GM21619 (cell line): ENCODE data around the gene ALOX15B.
A peak's percentile ranks its signal among the peaks of the same experiment; 100 is the strongest.

Experiments used
- ATAC-seq: cut with Tn5 transposase; IDR thresholded peaks from one replicate; pipeline ENCODE4 v1.9.1; 2021; ENCODE audit not compliant: unreplicated experiment

ALOX15B gene

DNA sequence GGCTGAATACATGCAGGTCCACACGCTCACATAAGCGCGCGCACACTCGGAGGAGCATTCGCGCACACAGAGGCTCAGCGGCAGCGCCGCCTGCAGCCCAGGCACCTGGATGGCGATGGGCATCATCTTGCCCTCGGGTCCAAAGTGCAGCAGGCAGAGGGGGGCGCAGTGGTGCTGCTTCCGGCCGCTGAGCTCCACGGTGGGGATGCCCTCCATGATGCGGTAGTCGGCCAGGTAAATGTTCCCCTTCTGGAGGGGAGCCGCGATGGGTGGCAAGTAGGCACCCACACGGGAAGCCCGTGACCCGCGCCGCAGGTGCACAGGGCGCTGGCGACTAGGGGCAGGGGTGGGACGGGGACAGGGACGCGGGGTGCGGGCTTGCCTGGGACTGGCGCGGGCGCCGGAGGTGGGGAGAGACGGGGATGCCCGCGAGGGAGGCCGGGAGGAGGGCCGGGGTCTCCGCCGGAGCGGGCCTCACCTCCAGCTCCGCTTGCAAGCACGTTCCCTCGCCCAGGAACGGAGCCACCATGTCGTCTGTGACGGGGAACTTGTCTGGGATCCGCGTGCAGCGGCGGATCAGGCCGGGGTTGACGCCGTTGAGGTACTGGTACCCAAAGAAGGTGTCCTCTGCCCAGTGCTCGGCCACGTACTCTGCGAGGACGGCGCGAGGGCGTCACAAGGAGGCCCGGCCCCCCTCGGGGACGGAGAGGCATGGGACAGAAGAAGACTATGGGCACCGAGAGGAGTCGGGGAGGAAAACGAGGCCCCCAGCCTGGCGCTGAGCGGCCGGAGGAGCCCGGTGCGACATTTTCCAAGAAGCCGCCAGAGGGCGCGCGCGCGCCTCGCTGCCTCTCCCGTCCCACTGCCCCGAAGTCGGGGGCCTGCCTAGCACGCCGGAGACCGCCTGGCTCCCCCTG lies 40.7 kb downstream of the ALOX15B start:
- peak; percentile 59 for ATAC-seq

DNA sequence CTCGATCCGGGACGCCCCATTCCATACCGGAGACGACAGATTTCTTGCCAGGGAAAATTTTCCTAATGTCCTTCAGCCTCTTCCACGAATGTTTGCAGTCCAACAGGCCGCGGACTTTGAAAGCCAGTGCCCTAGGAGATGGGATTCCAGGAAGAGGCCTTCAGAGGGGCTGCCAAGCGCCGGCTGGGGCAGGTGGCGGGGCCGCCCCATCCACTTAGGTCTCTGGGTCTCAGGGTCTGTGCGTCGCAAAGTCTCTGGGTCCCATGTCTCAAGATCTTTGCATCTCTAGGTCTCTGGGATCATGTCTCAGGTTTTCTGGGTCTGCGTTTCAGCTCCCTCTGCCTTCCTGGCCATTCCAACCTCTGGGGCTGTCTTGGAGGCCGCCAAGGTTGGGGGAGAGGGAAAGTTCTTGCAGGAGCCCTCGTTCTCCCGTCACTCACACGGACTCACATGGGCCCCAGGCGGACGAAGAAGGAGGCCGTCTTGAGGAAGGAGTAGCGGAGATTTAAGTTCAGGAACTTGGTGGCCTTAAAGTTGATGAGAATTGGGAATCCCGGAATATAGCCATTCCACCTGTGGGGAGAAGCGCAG lies 41.4 kb downstream of the ALOX15B start:
- ATAC-seq, result no peak

DNA sequence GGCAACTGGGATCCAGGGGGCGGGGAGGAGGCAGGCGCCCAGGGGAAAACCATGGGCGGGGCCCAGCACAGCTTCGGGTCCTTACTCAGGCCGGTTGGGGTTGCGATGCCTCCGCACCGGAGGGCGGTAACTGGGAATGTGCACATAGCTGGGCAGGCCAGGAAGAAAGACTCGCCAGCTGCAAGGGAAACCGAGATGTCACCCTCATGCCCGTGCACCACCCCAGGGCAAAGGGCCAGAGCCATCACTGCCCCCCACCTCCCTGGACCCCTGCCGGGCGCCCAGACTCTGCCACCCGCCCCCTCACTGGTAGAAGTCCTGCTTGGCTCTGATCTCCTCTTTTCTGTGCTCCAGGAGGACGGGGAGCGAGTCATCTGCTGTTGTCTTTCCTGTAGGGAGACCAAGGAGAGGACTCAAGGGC lies 42.0 kb downstream of the ALOX15B start:
- ATAC-seq, result no peak

DNA sequence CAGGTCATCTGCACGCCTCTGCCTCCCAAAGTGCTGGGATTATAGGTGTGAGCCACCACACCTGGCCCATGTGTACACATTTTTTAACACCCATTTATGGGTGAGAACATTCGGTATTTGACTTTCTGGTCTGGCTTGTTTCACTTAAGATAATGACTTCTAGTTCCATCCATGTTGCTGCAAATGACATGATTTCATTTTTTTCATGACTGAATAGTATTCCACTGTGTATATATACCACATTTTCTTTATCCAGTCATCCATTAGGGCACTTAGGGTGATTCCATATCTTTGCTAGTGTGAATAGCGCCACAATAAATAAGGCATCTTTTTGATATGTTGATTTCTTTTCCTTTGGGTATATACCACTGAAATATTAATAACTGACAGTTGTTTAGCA lies 43.0 kb downstream of the ALOX15B start:
- no peak for ATAC-seq

DNA sequence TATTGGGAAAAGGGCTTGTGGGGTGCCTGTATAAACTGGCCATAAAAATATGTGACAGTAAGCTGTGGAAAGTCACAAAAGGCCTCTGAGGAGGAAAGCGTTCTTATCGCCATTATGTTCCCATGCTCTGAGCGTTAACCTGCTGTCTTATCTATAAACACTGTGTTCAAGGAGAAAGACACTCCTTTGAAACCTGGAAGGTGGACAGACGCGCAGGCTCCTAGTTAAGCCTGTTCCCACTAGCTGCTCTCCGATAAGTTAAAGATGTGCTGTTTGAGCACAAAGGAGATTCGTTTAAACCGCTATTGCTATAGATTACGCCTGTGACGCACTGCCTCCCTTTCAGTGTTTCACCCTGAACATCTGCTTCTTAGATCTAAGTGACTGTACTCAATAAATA lies 43.4 kb downstream of the ALOX15B start:
- ATAC-seq, result no peak

DNA sequence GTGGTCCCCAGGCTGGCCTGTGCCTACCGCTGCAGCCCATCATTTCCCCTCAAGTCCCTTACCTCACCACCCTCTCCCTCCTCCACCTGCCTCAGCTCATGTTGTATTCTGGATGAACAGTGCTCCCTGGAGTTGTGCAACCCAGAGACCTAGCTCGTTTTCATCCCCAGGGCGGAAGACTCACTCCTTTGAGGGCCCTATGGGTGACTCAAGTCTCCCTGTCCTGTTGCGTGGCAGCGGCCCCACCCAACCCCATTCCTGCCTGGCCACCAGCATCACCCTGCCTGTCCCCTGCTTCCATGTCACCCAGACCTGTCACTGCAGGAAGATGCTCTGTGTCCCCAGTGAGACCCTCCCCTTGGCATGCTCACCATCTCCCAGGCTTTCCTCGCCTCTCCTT lies 45.4 kb downstream of the ALOX15B start:
- no peak for ATAC-seq

DNA sequence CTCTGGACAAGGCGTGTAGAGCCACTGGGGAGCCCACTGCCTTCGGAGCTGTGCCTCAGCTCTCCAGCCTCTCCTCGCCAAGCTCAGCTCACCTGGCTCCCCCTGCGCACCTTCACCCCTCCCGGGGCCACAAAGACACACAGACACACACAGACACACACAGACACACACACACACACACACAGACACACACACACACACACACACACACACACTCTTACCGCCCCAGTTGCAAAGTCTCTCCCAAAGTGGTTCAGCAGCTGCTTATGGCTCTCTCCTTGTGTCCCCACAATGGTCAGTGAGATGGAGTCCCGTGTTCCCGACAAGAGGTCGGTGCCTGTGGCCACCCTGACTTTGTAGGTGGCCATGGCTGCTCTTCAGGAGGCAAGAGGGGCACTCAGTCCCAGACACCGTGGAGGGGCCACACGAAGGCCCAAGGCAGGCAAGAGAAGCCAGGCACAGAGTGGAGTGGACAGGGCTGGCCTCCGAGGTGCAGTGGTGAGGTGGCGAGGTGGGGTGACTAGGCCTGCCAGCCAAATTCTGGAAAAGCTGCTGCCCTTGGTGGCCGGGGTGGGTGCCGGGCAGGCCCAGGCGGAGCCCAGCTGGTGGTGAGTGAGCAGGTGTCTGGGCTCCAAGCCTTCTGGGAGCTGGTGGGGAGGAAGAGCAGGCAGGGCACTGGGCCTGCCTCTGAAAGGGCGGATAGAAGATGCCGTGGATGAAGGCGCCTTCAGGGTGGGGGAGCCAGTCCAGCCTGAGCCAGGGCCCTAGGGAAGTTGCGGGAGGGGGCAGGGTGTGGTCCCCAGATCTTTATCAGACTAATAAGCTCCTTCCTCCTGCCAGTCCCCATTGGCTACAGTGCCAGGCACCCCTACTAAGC lies 48.5 kb downstream of the ALOX15B start, which contains the start of gene ALOX12B:
ALOX12B (minus strand) TSS at position 642 of the 877 bp plus-strand sequence; CDS start at position 368, 274 bp downstream.
- ATAC-seq, result no peak

DNA sequence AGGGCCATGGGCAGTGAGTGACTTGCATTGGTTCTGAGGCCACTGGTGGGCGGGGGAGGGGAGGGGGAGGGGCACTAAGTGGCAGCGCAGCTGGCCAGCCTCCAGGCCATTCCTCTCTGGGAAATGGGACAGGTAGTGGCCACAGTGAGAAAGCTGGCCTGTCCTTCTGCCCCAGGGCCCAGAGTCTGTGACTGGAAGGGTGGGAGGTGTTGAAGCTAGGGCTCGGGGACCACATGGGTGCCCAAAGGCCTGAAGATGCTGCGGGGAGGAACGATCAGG lies 49.0 kb downstream of the ALOX15B start:
- ATAC-seq, result no peak

DNA sequence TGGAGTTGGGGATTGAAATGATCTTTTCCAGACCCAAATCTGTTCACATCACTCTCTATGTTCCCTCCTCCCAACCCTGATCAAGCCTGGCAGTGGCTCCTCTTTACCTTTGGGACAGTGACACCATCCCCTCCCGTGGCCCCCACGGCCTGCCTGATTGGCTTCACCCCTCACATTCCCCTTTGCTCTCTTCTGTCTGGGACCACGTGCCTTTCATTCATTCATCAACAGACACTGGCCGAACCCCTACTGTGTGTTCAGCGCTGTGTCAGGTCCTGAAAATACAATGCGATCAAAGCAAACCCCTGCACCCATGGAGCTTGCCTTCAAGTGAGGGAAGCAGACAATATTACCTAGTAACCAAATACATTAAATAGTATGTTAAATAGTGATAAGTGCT lies 50.9 kb downstream of the ALOX15B start:
- no peak for ATAC-seq

DNA sequence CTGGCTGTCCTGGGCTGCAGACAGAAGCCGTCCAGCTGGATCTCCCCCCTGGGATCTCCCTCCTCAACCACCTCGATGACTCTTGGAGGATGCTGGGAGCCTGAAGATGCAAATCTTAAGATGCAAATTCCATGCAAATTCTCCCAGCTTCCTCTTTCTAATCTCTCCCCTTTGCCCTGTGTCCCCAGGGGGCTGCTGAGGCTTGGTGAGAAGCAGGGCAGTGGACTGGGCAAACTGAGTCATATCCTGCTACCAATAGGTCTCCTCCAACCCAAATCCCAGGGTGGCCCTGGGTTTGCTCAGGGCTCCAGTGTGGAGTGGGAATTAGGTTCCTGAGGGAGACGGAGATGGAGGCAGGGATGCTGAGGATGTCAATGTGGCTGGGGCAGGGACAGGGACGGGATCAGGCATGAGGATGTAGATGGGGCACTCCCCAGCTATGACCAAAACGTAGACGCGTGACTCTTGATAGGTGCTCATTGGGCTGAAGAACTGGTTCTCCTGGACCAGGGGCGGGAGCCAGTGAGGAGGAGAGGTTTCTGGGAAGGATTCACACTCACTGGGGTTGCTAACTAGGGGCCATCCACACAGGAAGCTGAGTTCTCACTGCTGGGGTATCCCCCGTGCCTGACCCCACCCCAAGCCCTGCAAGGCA lies 52.3 kb downstream of the ALOX15B start:
- peak; percentile 62 for ATAC-seq

DNA sequence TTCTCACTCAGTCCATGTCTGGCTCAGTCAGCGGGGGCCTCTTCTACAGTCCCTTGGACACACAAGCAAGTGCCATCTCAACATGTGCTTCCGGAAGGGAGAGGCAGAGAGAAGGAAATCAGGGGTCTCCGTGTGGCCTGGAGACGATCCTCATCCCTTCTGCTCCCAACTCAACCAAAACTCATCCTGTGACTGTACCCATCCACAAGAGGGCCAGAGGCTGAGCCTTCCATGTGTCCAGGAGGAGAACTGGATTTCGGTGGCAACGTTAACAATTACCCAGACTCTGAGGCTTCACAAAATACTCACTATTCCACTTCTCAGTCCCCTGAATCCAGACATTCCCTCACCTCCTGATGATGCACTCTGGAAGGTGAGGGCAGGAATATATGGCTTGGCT lies 56.5 kb downstream of the ALOX15B start:
- ATAC-seq, result no peak

DNA sequence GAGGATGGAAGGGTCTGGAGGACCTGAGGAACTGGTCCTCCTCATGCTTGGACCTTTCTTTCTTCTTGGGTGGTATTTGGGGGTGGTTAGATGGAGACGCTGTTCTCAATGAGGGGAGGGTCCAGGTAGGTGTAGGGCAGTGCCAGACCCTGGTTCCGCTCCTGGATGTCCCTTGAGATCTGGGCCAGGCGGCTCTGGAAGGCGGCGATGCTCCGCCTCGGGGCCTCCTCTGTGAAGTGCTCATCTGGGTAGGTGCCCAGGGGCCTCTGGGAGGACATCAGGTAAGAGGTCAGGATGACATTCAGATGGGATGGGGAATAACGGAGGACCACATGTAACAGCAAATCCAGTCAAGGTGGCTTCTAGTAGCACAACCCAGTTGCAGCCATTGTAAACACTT lies 57.7 kb downstream of the ALOX15B start:
- no peak for ATAC-seq
